H1 (cell line): Measurements from ENCODE around the gene TUBE1. TPM values are rescaled to one million over a fixed set of nuclear protein-coding genes. Genes with fewer than 3 reads are reported as not detected.

Experiments
- CTCF ChIA-PET: fragments of 300-600 bp; sonication (Branson Sonifier 250); formaldehyde crosslinking; loops from one replicate; lab custom pipeline; 2021; ENCODE audit not compliant: partially characterized antibody; lab: Charles Lee
- POLR2A ChIA-PET: fragments of 300-600 bp; sonication (Branson Sonifier 250); formaldehyde crosslinking; loops from one replicate; lab custom pipeline; 2021; ENCODE audit warnings: inconsistent platforms; ENCODE audit not compliant: partially characterized antibody; lab: Charles Lee
- DNase-seq, 2 experiments: peaks; one replicate each; pipeline versions ENCODE4 v3.0.0 to v3.0.0-alpha.2; 2010 to 2022; ENCODE audit warnings: low spot score in 2 of 2, low read depth in 1 of 2, mixed read lengths in 1 of 2
- FAIRE-seq: peaks from 2 replicates; lab custom pipeline; 2011; peaks lifted over from hg19 to GRCh38; lab: Jason Lieb, UNC
- H2AFZ ChIP-seq: 2 replicates; pipeline ENCODE4 v1.8.1; 2012; ENCODE audit warnings: low read length, inconsistent platforms
- H2AK5ac ChIP-seq: 2 replicates; pipeline ENCODE4 v1.6.1; 2013; ENCODE audit warnings: low read depth, low read length
- H2BK120ac ChIP-seq: replicated peaks from 2 replicates; pipeline ENCODE3; 2013; ENCODE audit warnings: low read depth, low read length, inconsistent platforms
- H2BK12ac ChIP-seq: 2 replicates; pipeline ENCODE4 v1.6.1; 2013; ENCODE audit warnings: low read depth, low read length
- H2BK15ac ChIP-seq: 2 replicates; pipeline ENCODE4 v1.6.1; 2013; ENCODE audit warnings: low read length
- H2BK20ac ChIP-seq: 2 replicates; pipeline ENCODE4 v1.6.1; 2013; ENCODE audit warnings: low read length
- H2BK5ac ChIP-seq: 2 replicates; pipeline ENCODE4 v1.6.1; 2013; ENCODE audit warnings: low read depth, low read length
- H3K14ac ChIP-seq: 2 replicates; pipeline ENCODE4 v1.6.1; 2013; ENCODE audit warnings: inconsistent platforms; ENCODE audit not compliant: insufficient read length
- H3K18ac ChIP-seq: 2 replicates; pipeline ENCODE4 v1.6.1; 2013; ENCODE audit warnings: low read length; ENCODE audit errors: extremely low read depth
- H3K23ac ChIP-seq: 2 replicates; pipeline ENCODE4 v1.6.1; 2013; ENCODE audit warnings: inconsistent platforms; ENCODE audit not compliant: insufficient read length
- H3K23me2 ChIP-seq: 2 replicates; pipeline ENCODE4 v1.6.1; 2013; ENCODE audit warnings: low read depth, low read length
- H3K27ac ChIP-seq: 2 replicates; pipeline ENCODE4 v1.6.1; 2011; ENCODE audit warnings: low read depth, low read length, inconsistent platforms
- H3K27me3 ChIP-seq, 4 experiments: replicated peaks in 1 of 4; 1 replicate in 1 of 4; 2 replicates in 3 of 4; pipeline versions ENCODE4 v1.6.1 to v1.8.1; 2011 to 2013; ENCODE audit warnings: low read length in 3 of 4, mild to moderate bottlenecking in 3 of 4, inconsistent platforms in 2 of 4, mixed read lengths in 2 of 4, moderate library complexity in 1 of 4; ENCODE audit not compliant: control insufficient read depth in 3 of 4, insufficient read depth in 3 of 4; ENCODE audit errors: extremely low read depth in 1 of 4
- H3K36me3 ChIP-seq, 4 experiments: 2 replicates each; pipeline versions ENCODE4 v1.6.1 to v1.8.1; 2011 to 2013; ENCODE audit warnings: mild to moderate bottlenecking in 4 of 4, low read length in 3 of 4, moderate library complexity in 2 of 4, control low read depth in 1 of 4, inconsistent platforms in 1 of 4; ENCODE audit not compliant: insufficient read depth in 4 of 4, control insufficient read depth in 2 of 4
- H3K4ac ChIP-seq: replicated peaks from 2 replicates; pipeline ENCODE3; 2013; ENCODE audit warnings: low read length, low read depth, mixed read lengths, inconsistent platforms; ENCODE audit not compliant: insufficient read length
- H3K4me1 ChIP-seq, 4 experiments: replicated peaks in 1 of 4; 1 replicate in 1 of 4; 2 replicates in 3 of 4; pipeline versions ENCODE4 v1.6.1 to v1.8.1; 2011 to 2013; ENCODE audit warnings: low read length in 3 of 4, inconsistent platforms in 2 of 4, mixed read lengths in 1 of 4; ENCODE audit not compliant: insufficient read depth in 4 of 4, control insufficient read depth in 3 of 4
- H3K4me2 ChIP-seq, 2 experiments: 2 replicates each; pipeline versions ENCODE4 v1.6.1 to v1.8.1; 2011 to 2013; ENCODE audit warnings: low read depth in 2 of 2, low read length in 2 of 2, control low read depth in 1 of 2, inconsistent platforms in 1 of 2, mild to moderate bottlenecking in 1 of 2; ENCODE audit not compliant: insufficient read depth in 1 of 2
- H3K4me3 ChIP-seq, 4 experiments: fragments of 200-600, 300-600 bp in 1 of 4; sonication (generic), shearing (Covaris generic), sonication (Bioruptor Twin) in 1 of 4; 2 replicates each; pipeline versions ENCODE4 v1.5.1 to v1.8.1; 2011 to 2016; ENCODE audit warnings: low read length in 4 of 4, low read depth in 3 of 4, control low read depth in 2 of 4, inconsistent platforms in 2 of 4, mild to moderate bottlenecking in 2 of 4, mixed read lengths in 1 of 4, moderate library complexity in 1 of 4; ENCODE audit not compliant: insufficient read depth in 2 of 4; ENCODE audit errors: extremely low read depth in 1 of 4
- H3K56ac ChIP-seq: replicated peaks from 2 replicates; pipeline ENCODE3; 2013; ENCODE audit warnings: low read depth, mild to moderate bottlenecking, mixed read lengths, low read length, inconsistent platforms; ENCODE audit not compliant: insufficient read length
- H3K79me1 ChIP-seq: 2 replicates; pipeline ENCODE4 v1.6.1; 2013; ENCODE audit warnings: low read depth, low read length, control low read depth
- H3K79me2 ChIP-seq, 2 experiments: 2 replicates each; pipeline versions ENCODE4 v1.6.1 to v1.8.1; 2012 to 2013; ENCODE audit warnings: low read length in 2 of 2, mild to moderate bottlenecking in 2 of 2, inconsistent platforms in 1 of 2; ENCODE audit not compliant: insufficient read depth in 2 of 2, control insufficient read depth in 1 of 2
- H3K9ac ChIP-seq, 4 experiments: replicated peaks in 1 of 4; 1 replicate in 1 of 4; 2 replicates in 3 of 4; pipeline versions ENCODE4 v1.6.1 to v1.8.1; 2011 to 2013; ENCODE audit warnings: low read depth in 3 of 4, low read length in 3 of 4, control low read depth in 2 of 4, mild to moderate bottlenecking in 2 of 4, moderate library complexity in 2 of 4, inconsistent platforms in 1 of 4; ENCODE audit errors: extremely low read depth in 1 of 4
- H3K9me3 ChIP-seq, 2 experiments: 2 replicates each; pipeline versions ENCODE4 v1.6.1 to v1.8.1; 2012 to 2013; ENCODE audit warnings: mild to moderate bottlenecking in 2 of 2, moderate library complexity in 2 of 2, control low read depth in 1 of 2, inconsistent platforms in 1 of 2, low read depth in 1 of 2, low read length in 1 of 2, mixed read lengths in 1 of 2; ENCODE audit not compliant: insufficient read depth in 2 of 2
- H4K20me1 ChIP-seq, 2 experiments: replicated peaks in 1 of 2; 2 replicates each; pipeline versions ENCODE3 to v1.8.1; 2011 to 2013; ENCODE audit warnings: inconsistent platforms in 2 of 2, low read length in 2 of 2, mild to moderate bottlenecking in 1 of 2; ENCODE audit not compliant: insufficient read depth in 2 of 2, control insufficient read depth in 1 of 2
- H4K5ac ChIP-seq: 2 replicates; pipeline ENCODE4 v1.6.1; 2013; ENCODE audit warnings: low read length, low read depth, mixed read lengths, inconsistent platforms; ENCODE audit not compliant: insufficient read length
- H4K8ac ChIP-seq: 2 replicates; pipeline ENCODE4 v1.8.0; 2013; ENCODE audit warnings: mild to moderate bottlenecking, moderate library complexity, low read length, inconsistent platforms; ENCODE audit not compliant: insufficient read depth; ENCODE audit errors: extremely low read depth
- H4K91ac ChIP-seq: replicated peaks from 2 replicates; pipeline ENCODE3; 2013; ENCODE audit warnings: low read length, mixed read lengths, inconsistent platforms; ENCODE audit not compliant: insufficient read length
- BCL11A ChIP-seq, 2 experiments: IDR thresholded peaks; one replicate each; pipeline ENCODE4 v1.6.1; 2011; ENCODE audit warnings: low read depth in 2 of 2, low read length in 2 of 2, mild to moderate bottlenecking in 2 of 2
- CHD2 ChIP-seq: IDR thresholded peaks from 2 replicates; pipeline ENCODE4 v1.6.1; 2012; ENCODE audit warnings: low read length, improper control_type of control experiment
- CREB1 ChIP-seq: IDR thresholded peaks from 2 replicates; pipeline ENCODE4 v1.6.1; 2012; ENCODE audit warnings: inconsistent platforms
- EZH2 ChIP-seq: fragments of 200-600 bp; sonication (generic); IDR thresholded peaks from 2 replicates; pipeline ENCODE4 v1.7.1; 2012; ENCODE audit warnings: low read depth, mild to moderate bottlenecking, moderate library complexity, low read length, inconsistent platforms; ENCODE audit not compliant: severe bottlenecking
- HDAC6 ChIP-seq: IDR thresholded peaks from one replicate; pipeline ENCODE4 v1.7.1; 2012; ENCODE audit warnings: low read depth, mild to moderate bottlenecking, inconsistent platforms, low read length, moderate library complexity
- KDM5A ChIP-seq: fragments of 200-600 bp; IDR thresholded peaks from 2 replicates; pipeline ENCODE4 v1.7.1; 2012; ENCODE audit warnings: mild to moderate bottlenecking, low read length, inconsistent platforms, mixed read lengths
- PHF8 ChIP-seq: fragments of 200-600 bp; sonication (generic); conservative IDR thresholded peaks from 2 replicates; pipeline ENCODE4 v1.7.1; 2012; ENCODE audit warnings: low read depth, mild to moderate bottlenecking, inconsistent platforms, low read length, moderate library complexity
- RAD21 ChIP-seq, 2 experiments: IDR thresholded peaks in 1 of 2; conservative IDR thresholded peaks in 1 of 2; 2 replicates each; pipeline ENCODE4 v1.6.1; 2011; ENCODE audit warnings: low read depth in 2 of 2, low read length in 2 of 2, improper control_type of control experiment in 1 of 2, inconsistent platforms in 1 of 2, mild to moderate bottlenecking in 1 of 2, moderate library complexity in 1 of 2
- RBBP5 ChIP-seq: IDR thresholded peaks from 2 replicates; pipeline ENCODE4 v1.7.1; 2012; ENCODE audit warnings: low read depth, mild to moderate bottlenecking, inconsistent platforms, low read length, moderate library complexity, borderline replicate concordance
- SIN3A ChIP-seq, 2 experiments: IDR thresholded peaks in 1 of 2; conservative IDR thresholded peaks in 1 of 2; 2 replicates each; pipeline ENCODE4 v1.6.1; 2011 to 2012; ENCODE audit warnings: low read length in 2 of 2, improper control_type of control experiment in 1 of 2, low read depth in 1 of 2, mild to moderate bottlenecking in 1 of 2
- SIX5 ChIP-seq: IDR thresholded peaks from 2 replicates; pipeline ENCODE4 v1.6.1; 2011; ENCODE audit warnings: mild to moderate bottlenecking, low read depth, low read length
- SP1 ChIP-seq: IDR thresholded peaks from 2 replicates; pipeline ENCODE4 v1.6.1; 2011; ENCODE audit warnings: low read depth, low read length
- TAF7 ChIP-seq: optimal IDR thresholded peaks from 2 replicates; pipeline ENCODE3; 2011; ENCODE audit warnings: low read depth, mild to moderate bottlenecking, inconsistent platforms, low read length, moderate library complexity, borderline replicate concordance
- WGBS, 2 experiments: shearing (Covaris generic) in 1 of 2; methylation state at CpG; one replicate each; pipeline versions ENCODE4 v1.1.6 to v1.1.7; 2013 to 2015; ENCODE audit warnings: low lambda C conversion rate in 2 of 2, mixed read lengths in 2 of 2, inconsistent platforms in 1 of 2, low coverage in 1 of 2, missing lambda C conversion rate in 1 of 2; ENCODE audit not compliant: insufficient replicate concordance in 2 of 2, insufficient coverage in 1 of 2, insufficient read length in 1 of 2; ENCODE audit errors: extremely low coverage in 1 of 2, missing lambda C conversion rate in 1 of 2; 5-methylcytosine and 5-hydroxymethylcytosine counted together
- polyA plus RNA-seq, 7 experiments: library from polyadenylated mRNA; depleted of rRNA in 3 of 7; stranded (reverse) in 5 of 7; unstranded in 2 of 7; fragments of >200 nt in 5 of 7; fragments of 200-250 nt in 2 of 7; gene quantifications; 1 replicate in 5 of 7; 2 replicates in 1 of 7; 4 replicates in 1 of 7; pipeline versions ENCODE4 v1.2.1 to v1.2.3, GENCODE V29; 2011 to 2013; ENCODE audit warnings: missing spikeins in 2 of 7, mixed read lengths in 2 of 7
- total RNA-seq: library from RNA; stranded (reverse); fragmentation: NEBNext Ultra II Directional; extraction: Animal tissue kit (Norgen Biotek cat#: 25700); gene quantifications from 2 replicates; pipeline ENCODE4 v1.2.1, GENCODE V29; 2021

TUBE1 gene
- total and polyA plus RNA-seq, 2 of the 8 experiments (the other 6 are each of a cell fraction or from before 2014, with no cell fraction given), result 8.0 to 15.9 TPM

DNA sequence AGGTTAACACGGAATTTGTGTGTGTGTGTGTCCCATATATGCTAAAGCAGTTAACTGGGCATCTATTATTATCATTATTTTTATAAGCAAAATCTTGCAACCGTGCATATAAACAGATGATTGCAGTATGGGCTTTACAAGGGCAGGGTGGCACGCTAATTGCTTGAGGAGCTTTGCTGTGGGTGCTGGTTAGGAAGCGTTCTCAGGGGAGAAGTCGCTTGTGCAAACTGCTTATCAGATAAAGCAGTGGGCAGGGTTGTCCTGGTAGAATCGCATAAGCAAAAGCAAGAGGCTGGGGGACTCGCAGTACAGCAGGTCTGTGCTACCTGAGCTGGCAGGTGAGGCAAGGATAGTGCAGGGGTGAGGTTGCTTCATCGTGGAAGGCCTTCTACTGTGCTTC, 43.1 kb downstream of the TUBE1 start:
- Histone ChIP-seq H3K9me3 (peaks cover 0 to 6% of the 10 kb centered on the region in 2 experiments; a peak in 1 of 4 replicates), H3K36me3 (no peaks in the 10 kb centered on the region), H3K79me1 (no peaks in the 10 kb centered on the region), H3K56ac (no peak overlapping the region), H4K20me1 (no peaks in the 10 kb centered on the region), H3K18ac (no peak overlapping the region), H2BK15ac (no peak overlapping the region), H3K23ac (no peak overlapping the region), H2BK12ac (peak overlapping the region; percentile 17; the same call in 1 of the 2 replicates), H3K27me3 (no peaks in the 10 kb centered on the region), H4K8ac (no peak overlapping the region), H3K9ac (no peak overlapping the region), H2BK120ac (no peak overlapping the region), H3K4ac (no peak overlapping the region), H4K91ac (no peak overlapping the region), H3K23me2 (no peaks in the 10 kb centered on the region; the same call in 1 of the 2 replicates), H3K4me2 (no peak overlapping the region), H4K5ac (no peak overlapping the region), H2AFZ (no peak overlapping the region), H3K4me1 (no peaks in the 10 kb centered on the region), H3K27ac (no peak overlapping the region), H3K4me3 (no peak overlapping the region), H2BK20ac (no peak overlapping the region), H3K14ac (no peak overlapping the region), H2AK5ac (no peak overlapping the region), H2BK5ac (no peak overlapping the region), H3K79me2 (no peaks in the 10 kb centered on the region)
- DNase-seq (no peak), FAIRE-seq (no peak)
- POLR2A ChIA-PET, result no interaction called here
- CTCF ChIA-PET, result interaction anchor here (0.6 to 9.7 kb wide), 12 partner anchors 17 to 437 kb away, joined by 3 to 102 read pairs (median 6); no protein-coding TSS in a partner anchor
- WGBS, 2 experiments, result 65% methylated on average over 8 of the region's 8 CpGs; no CpG with 5 or more reads in 1 of the 2 experiments
- TF ChIP-seq CHD2 (no peak), SP1 (no peak), SIN3A (conservative IDR thresholded peaks at IDR 0.05 in 1 of 2, IDR thresholded peaks at IDR 0.05 in 1 of 2; ENCODE audit: low read depth in 1 of 2, low read length in 2 of 2) (no peak), EZH2 (no peak), CREB1 (no peak), RBBP5 (no peak), BCL11A (IDR thresholded peaks at IDR 0.05; ENCODE audit: low read depth in 2 of 2, low read length in 2 of 2) (no peak), KDM5A (no peak), HDAC6 (no peak), TAF7 (no peak), SIX5 (no peak), RAD21 (IDR thresholded peaks at IDR 0.05 in 1 of 2, conservative IDR thresholded peaks at IDR 0.05 in 1 of 2; ENCODE audit: low read depth in 2 of 2, low read length in 2 of 2) (no peak), PHF8 (no peak)
